C4-2B (cell line): ENCODE results near the gene CCL7.

ENCODE experiments used
- CTCF ChIP-seq: fragments of 450-650 bp; conservative IDR thresholded peaks from 2 replicates; pipeline ENCODE4 v1.5.1; 2017; ENCODE audit warnings: mild to moderate bottlenecking
- ZFX ChIP-seq: fragments of 450-650 bp; IDR thresholded peaks from 2 replicates; pipeline ENCODE4 v1.6.1; 2017

GRCh38 chr17:34259146-34259545 is 10.9 kb upstream of the CCL7 start:
- TF ChIP-seq CTCF (no peak), ZFX (no peak)
